Tibial nerve (tissue), 4 donors: Measurements from ENCODE around the gene MYO7A. TPM values are rescaled to one million over a fixed set of nuclear protein-coding genes. Genes with fewer than 3 reads are reported as not detected.

ENCODE experiments used
- DNase-seq, 2 donors: peaks; one replicate each; pipeline ENCODE4 v3.0.0-alpha.2; 2019; ENCODE audit warnings: low spot score in 2 of 2
- H3K27ac ChIP-seq, 4 donors: fragments of 200-600 bp; sonication (generic) in 3 of 4; one replicate each; pipeline ENCODE4 v1.5.1; 2017 to 2019; ENCODE audit warnings: mild to moderate bottlenecking in 1 of 4
- H3K27me3 ChIP-seq, 2 donors: fragments of 200-600 bp; sonication (generic) in 1 of 2; one replicate each; pipeline versions ENCODE4 v1.5.1 to v1.6.0; 2017 to 2019
- H3K36me3 ChIP-seq, 3 donors: fragments of 200-600 bp; sonication (generic); one replicate each; pipeline ENCODE4 v1.5.1; 2018 to 2019
- H3K4me1 ChIP-seq, 4 donors: fragments of 200-600 bp; sonication (generic) in 3 of 4; one replicate each; pipeline ENCODE4 v1.5.1; 2017 to 2019
- H3K4me3 ChIP-seq, 4 donors: fragments of 200-600 bp; sonication (generic) in 3 of 4; one replicate each; pipeline ENCODE4 v1.5.1; 2017 to 2019; ENCODE audit warnings: mild to moderate bottlenecking in 1 of 4, moderate library complexity in 1 of 4
- H3K9me3 ChIP-seq, 4 donors: fragments of 200-600 bp; sonication (generic) in 3 of 4; one replicate each; pipeline ENCODE4 v1.5.1; 2017 to 2019
- CTCF ChIP-seq, 5 experiments: fragments of 200-600 bp in 3 of 5; fragments of 450-650 bp in 2 of 5; sonication (generic) in 3 of 5; IDR thresholded peaks; one replicate each; pipeline ENCODE4 v1.5.1; 2016 to 2019; ENCODE audit warnings: antibody characterized with exemption in 5 of 5, mild to moderate bottlenecking in 3 of 5, moderate library complexity in 2 of 5
- EP300 ChIP-seq, 2 donors: sonication (generic); formaldehyde crosslinking; IDR thresholded peaks; one replicate each; pipeline ENCODE4 v1.6.1; 2017; ENCODE audit warnings: antibody characterized with exemption in 2 of 2, mild to moderate bottlenecking in 1 of 2
- POLR2A ChIP-seq, 2 donors: fragments of 450-650 bp; IDR thresholded peaks; one replicate each; pipeline ENCODE4 v1.6.1; 2017; ENCODE audit warnings: antibody characterized with exemption in 2 of 2, mild to moderate bottlenecking in 2 of 2, moderate library complexity in 2 of 2
- WGBS, 2 donors: methylation state at CpG; one replicate each; pipeline ENCODE4 v1.1.5; 2018; 5-methylcytosine and 5-hydroxymethylcytosine counted together
- total RNA-seq, 4 donors: library from RNA; depleted of rRNA; stranded (reverse); fragments of >200 nt; gene quantifications; one replicate each; pipeline ENCODE4 v1.1.0, GENCODE V29; 2016

Gene MYO7A
- total RNA-seq, 4 donors from 2014 or later, result 12.6 to 45.0 (median 24.4) TPM

GRCh38 chr11:77149716-77150392 lies 21.8 kb downstream of the MYO7A start:
- H3K4me3 ChIP-seq, result no peak overlapping the region
- peaks cover 0 to 43% (median 13%) of the 10 kb centered on the region in 4 donors for H3K4me1 ChIP-seq
- no peak for TF ChIP-seq CTCF (IDR thresholded peaks at IDR 0.05)
- no peaks in the 10 kb centered on the region for H3K9me3 ChIP-seq
- WGBS, 2 donors, result 81 to 83% methylated on average over 9 to 12 of the region's 12 CpGs
- H3K27ac ChIP-seq, result no peak overlapping the region
- no peak for DNase-seq
- H3K27me3 ChIP-seq, result peaks cover 0 to 6% of the 10 kb centered on the region in 2 donors
- no peaks in the 10 kb centered on the region for H3K36me3 ChIP-seq

GRCh38 chr11:77150836-77151235 lies 22.8 kb downstream of the MYO7A start:
- DNase-seq, result no peak
- H3K9me3 ChIP-seq, result no peaks in the 10 kb centered on the region
- no peak for TF ChIP-seq CTCF (IDR thresholded peaks at IDR 0.05)
- no peak for TF ChIP-seq POLR2A (IDR thresholded peaks at IDR 0.05)
- TF ChIP-seq EP300 (IDR thresholded peaks at IDR 0.05), result no peak
- peaks cover 0 to 43% (median 13%) of the 10 kb centered on the region in 4 donors for H3K4me1 ChIP-seq
- peaks cover 0 to 6% of the 10 kb centered on the region in 2 donors for H3K27me3 ChIP-seq
- H3K4me3 ChIP-seq, result no peak overlapping the region
- H3K36me3 ChIP-seq, result no peaks in the 10 kb centered on the region
- WGBS, 2 donors, result 90 to 92% methylated on average over 8 to 10 of the region's 10 CpGs
- no peak overlapping the region for H3K27ac ChIP-seq

- Histone ChIP-seq H3K4me3 (no peak overlapping the region), H3K27ac (no peak overlapping the region), H3K4me1 (peaks cover 0 to 42% (median 13%) of the 10 kb centered on the region in 4 donors), H3K27me3 (peaks cover 0 to 6% of the 10 kb centered on the region in 2 donors), H3K36me3 (no peaks in the 10 kb centered on the region), H3K9me3 (no peaks in the 10 kb centered on the region)
- WGBS, 2 donors, result 73 to 74% methylated on average over 11 of the region's 11 CpGs
- DNase-seq, result no peak
- TF ChIP-seq CTCF (IDR thresholded peaks at IDR 0.05), result no peak
- no peak for TF ChIP-seq POLR2A (IDR thresholded peaks at IDR 0.05)
- TF ChIP-seq EP300 (IDR thresholded peaks at IDR 0.05), result no peak
Observed at GRCh38 chr11:77151804-77152509, 23.9 kb downstream of the MYO7A start.

GRCh38 chr11:77152846-77153245 lies 24.8 kb downstream of the MYO7A start:
- DNase-seq, result no peak
- WGBS, 2 donors, result 70 to 72% methylated on average over 6 of the region's 6 CpGs
- no peak overlapping the region for H3K4me3 ChIP-seq
- TF ChIP-seq CTCF (IDR thresholded peaks at IDR 0.05), result no peak
- TF ChIP-seq EP300 (IDR thresholded peaks at IDR 0.05), result no peak
- no peak for TF ChIP-seq POLR2A (IDR thresholded peaks at IDR 0.05)
- H3K27ac ChIP-seq, result no peak overlapping the region
- H3K9me3 ChIP-seq, result no peaks in the 10 kb centered on the region
- H3K27me3 ChIP-seq, result peaks cover 0 to 6% of the 10 kb centered on the region in 2 donors
- H3K4me1 ChIP-seq, result peaks cover 0 to 35% (median 13%) of the 10 kb centered on the region in 4 donors
- no peaks in the 10 kb centered on the region for H3K36me3 ChIP-seq
